Caco-2 (cell line): ENCODE data around the gene NFKBIL1. TPM values are rescaled to one million over a fixed set of nuclear protein-coding genes. Genes with fewer than 3 reads are reported as not detected.

Experiments used
- BruUV-seq: library from RNA; stranded (reverse); fragments of 400-500 nt; replicated peaks from 2 replicates; lab custom pipeline; 2021; lab: Mats Ljungman, UMichigan
- CTCF ChIA-PET: fragments of 300-600 bp; sonication (Branson Sonifier 250); formaldehyde crosslinking; loops from one replicate; lab custom pipeline; 2022; ENCODE audit warnings: antibody characterized with exemption; lab: Charles Lee
- POLR2A ChIA-PET: fragments of 300-600 bp; sonication (Branson Sonifier 250); formaldehyde crosslinking; loops from one replicate; lab custom pipeline; 2022; ENCODE audit warnings: antibody characterized with exemption; lab: Charles Lee
- DNase-seq, 2 experiments: peaks; one replicate each; pipeline versions ENCODE4 v3.0.0 to v3.0.0-alpha.2; 2020 to 2022
- H3K27me3 ChIP-seq: replicated peaks from 2 replicates; pipeline ENCODE4 v1.6.0; 2011; ENCODE audit warnings: low read length; ENCODE audit not compliant: control insufficient read depth, insufficient read depth
- H3K36me3 ChIP-seq: 2 replicates; pipeline ENCODE4 v1.5.1; 2011; ENCODE audit warnings: low read length; ENCODE audit not compliant: control insufficient read depth, insufficient read depth
- H3K4me1 ChIP-seq: fragments of 250-450 bp; sonication (Bioruptor Pico); 2 replicates; pipeline ENCODE4 v1.5.1; 2020; ENCODE audit warnings: mild to moderate bottlenecking
- H3K4me3 ChIP-seq: 2 replicates; pipeline ENCODE4 v1.5.1; 2011; ENCODE audit warnings: low read depth, mild to moderate bottlenecking, control low read depth, low read length
- H3K9me3 ChIP-seq: fragments of 250-450 bp; sonication (Bioruptor Pico); 2 replicates; pipeline ENCODE4 v1.5.1; 2020; ENCODE audit warnings: mild to moderate bottlenecking, moderate library complexity
- H3K27ac Mint-ChIP-seq: one replicate; pipeline ENCODE4 v1.8.0; 2022; ENCODE audit warnings: mixed read lengths; ENCODE audit not compliant: unreplicated experiment
- H3K27me3 Mint-ChIP-seq: one replicate; pipeline ENCODE4 v1.8.0; 2022; ENCODE audit warnings: mixed read lengths; ENCODE audit not compliant: insufficient read depth, unreplicated experiment
- H3K36me3 Mint-ChIP-seq: one replicate; pipeline ENCODE4 v1.8.0; 2022; ENCODE audit warnings: mild to moderate bottlenecking, mixed read lengths; ENCODE audit not compliant: insufficient read depth, unreplicated experiment
- H3K4me1 Mint-ChIP-seq: one replicate; pipeline ENCODE4 v1.8.0; 2022; ENCODE audit warnings: low read depth, mixed read lengths; ENCODE audit not compliant: unreplicated experiment
- H3K4me3 Mint-ChIP-seq: one replicate; pipeline ENCODE4 v1.8.0; 2022; ENCODE audit warnings: mild to moderate bottlenecking, moderate library complexity, mixed read lengths; ENCODE audit not compliant: unreplicated experiment
- H3K9me3 Mint-ChIP-seq: one replicate; pipeline ENCODE4 v1.8.0; 2022; ENCODE audit warnings: mixed read lengths; ENCODE audit not compliant: unreplicated experiment
- CTCF ChIP-seq, 2 experiments: fragments of 200-600 bp in 1 of 2; IDR thresholded peaks; 1 replicate in 1 of 2; 2 replicates in 1 of 2; pipeline versions ENCODE4 v1.5.1 to v1.8.0; 2011 to 2022; ENCODE audit warnings: antibody characterized with exemption in 1 of 2, control low read depth in 1 of 2, inconsistent platforms in 1 of 2, low read depth in 1 of 2, low read length in 1 of 2, mild to moderate bottlenecking in 1 of 2, moderate library complexity in 1 of 2; ENCODE audit not compliant: insufficient read depth in 1 of 2, severe bottlenecking in 1 of 2, unreplicated experiment in 1 of 2
- intact Hi-C: fragments of 100-400 bp; cut with micrococcal nuclease; formaldehyde crosslinking; loops from one replicate; pipeline ENCODE4 v1.10.0; 2022; ENCODE audit not compliant: unreplicated experiment
- total RNA-seq: library from RNA; stranded (reverse); gene quantifications from 2 replicates; pipeline ENCODE4 v1.2.3, GENCODE V29; 2022

NFKBIL1 gene
- total RNA-seq, 1 experiment from 2014 or later: 14.7 TPM

- H3K27ac Mint-ChIP-seq: peak overlapping the region; percentile 83
- H3K27me3 Mint-ChIP-seq: no peaks in the 10 kb centered on the region
- Histone ChIP-seq H3K4me1 (peaks cover 3% of the 10 kb centered on the region; the same call in 1 of the 2 replicates), H3K36me3 (no peaks in the 10 kb centered on the region), H3K9me3 (no peaks in the 10 kb centered on the region), H3K27me3 (no peaks in the 10 kb centered on the region), H3K4me3 (peak overlapping the region; percentile 80)
- H3K36me3 Mint-ChIP-seq: peaks cover 5% of the 10 kb centered on the region
- no TSS peak for BruUV-seq
- no peak for TF ChIP-seq CTCF (IDR thresholded peaks at IDR 0.05; ENCODE audit: insufficient read depth in 1 of 2, low read depth in 1 of 2, low read length in 1 of 2, severe bottlenecking in 1 of 2, unreplicated experiment in 1 of 2)
- CTCF ChIA-PET: interaction anchor here (0.8 to 7.2 kb wide), 4 partner anchors 11 to 494 kb away, joined by 3 to 80 read pairs (median 5); partner anchors contain the start of gene NCR3
- peaks cover 18% of the 10 kb centered on the region for H3K4me1 Mint-ChIP-seq
- no peak for DNase-seq
- intact Hi-C loops: loop anchor here (1.0 kb wide), 1 partner anchor 17 kb away; no protein-coding TSS in a partner anchor
- H3K4me3 Mint-ChIP-seq: peak overlapping the region; percentile 97
- H3K9me3 Mint-ChIP-seq: no peaks in the 10 kb centered on the region
- POLR2A ChIA-PET: interaction anchor here (0.9 to 1.4 kb wide), 2 partner anchors 40 to 54 kb away, joined by 3 to 6 read pairs; partner anchors contain the start of gene DDX39B
Measured at GRCh38 chr6:31581434-31582229, 34.2 kb downstream of the NFKBIL1 start.

GRCh38 chr6:31582230-31582643 lies 34.8 kb downstream of the NFKBIL1 start, which contains the start of gene LTB:
LTB (minus strand) TSS chr6:31582424; CDS start chr6:31582417, 7 bp downstream.
- Mint-ChIP-seq H3K4me1 (peaks cover 18% of the 10 kb centered on the region), H3K36me3 (peaks cover 5% of the 10 kb centered on the region), H3K27ac (peak within 1 kb of the TSS; percentile 83), H3K4me3 (peak within 1 kb of the TSS; percentile 97), H3K27me3 (no peaks in the 10 kb centered on the region), H3K9me3 (no peaks in the 10 kb centered on the region)
- ChIA-PET CTCF (interaction anchor here (7.2 kb wide), 1 partner anchor 15 kb away, joined by 80 read pairs; no protein-coding TSS in a partner anchor), POLR2A (no interaction called here)
- Histone ChIP-seq H3K36me3 (no peaks in the 10 kb centered on the region), H3K27me3 (no peaks in the 10 kb centered on the region), H3K4me1 (peaks cover 3% of the 10 kb centered on the region; the same call in 1 of the 2 replicates), H3K4me3 (peak within 1 kb of the TSS; percentile 80), H3K9me3 (no peaks in the 10 kb centered on the region)
- TF ChIP-seq CTCF (IDR thresholded peaks at IDR 0.05; ENCODE audit: insufficient read depth in 1 of 2, low read depth in 1 of 2, low read length in 1 of 2, severe bottlenecking in 1 of 2, unreplicated experiment in 1 of 2): no peak
- DNase-seq: no peak
- BruUV-seq: no TSS peak
- intact Hi-C loops: no loop called here

DNA sequence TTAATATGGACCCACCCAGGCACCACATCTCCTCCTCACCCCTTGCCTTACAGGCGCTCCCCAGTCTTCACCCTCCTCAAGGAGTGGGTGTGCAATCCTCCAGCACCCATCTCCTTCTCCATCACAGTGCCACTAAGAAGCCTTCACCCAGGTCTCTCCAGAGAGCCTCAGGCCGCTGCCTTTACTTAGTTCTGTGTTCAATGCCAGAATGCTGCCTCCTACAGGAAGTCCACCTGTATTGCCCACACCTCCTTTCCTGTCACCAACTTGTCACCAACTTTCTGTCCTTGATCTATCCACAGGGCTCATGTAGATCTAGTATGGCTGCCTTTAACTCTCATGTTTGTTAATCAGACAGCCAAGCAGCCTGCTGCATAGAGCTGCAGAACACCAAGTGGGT lies 38.1 kb downstream of the NFKBIL1 start:
- no peak overlapping the region for H3K4me3 Mint-ChIP-seq
- H3K4me3 ChIP-seq: no peak overlapping the region
- CTCF ChIA-PET: interaction anchor here (0.8 to 7.2 kb wide), 3 partner anchors 12 to 35 kb away, joined by 3 to 80 read pairs (median 5); partner anchors contain the start of gene PRRC2A

More for the DNA sequence above, 38.1 kb downstream of the NFKBIL1 start:
- Histone ChIP-seq H3K36me3 (no peaks in the 10 kb centered on the region), H3K9me3 (no peaks in the 10 kb centered on the region), H3K27me3 (no peaks in the 10 kb centered on the region), H3K4me1 (peaks cover 2% of the 10 kb centered on the region; the same call in 1 of the 2 replicates)
- peaks cover 16% of the 10 kb centered on the region for H3K4me1 Mint-ChIP-seq
- TF ChIP-seq CTCF (IDR thresholded peaks at IDR 0.05; ENCODE audit: insufficient read depth in 1 of 2, low read depth in 1 of 2, low read length in 1 of 2, severe bottlenecking in 1 of 2, unreplicated experiment in 1 of 2): peak; percentile 23 to 42
- no peak for DNase-seq
- H3K9me3 Mint-ChIP-seq: no peaks in the 10 kb centered on the region
- H3K27ac Mint-ChIP-seq: no peak overlapping the region
- H3K27me3 Mint-ChIP-seq: no peaks in the 10 kb centered on the region
- peaks cover 5% of the 10 kb centered on the region for H3K36me3 Mint-ChIP-seq
- intact Hi-C loops: loop anchor here (2.0 kb wide), 1 partner anchor 39 kb away; the partner anchor contains the start of genes ATP6V1G2 and NFKBIL1
- no TSS peak for BruUV-seq
- POLR2A ChIA-PET: no interaction called here
